NCI-H146 (cell line): ENCODE data around the gene CISD1.

ENCODE experiments used
- DNase-seq: peaks from one replicate; lab custom pipeline; 2025; lab: John Stamatoyannopoulos, UW

Gene CISD1

GRCh38 chr10:58266003-58266825 is 2.7 kb upstream of the CISD1 start:
- peak; percentile 16 for DNase-seq

- DNase-seq, result peak; percentile 52
These were observed 1.9 kb upstream of the CISD1 start for GRCh38 chr10:58266826-58267712.

GRCh38 chr10:58267713-58268453 is 1.1 kb upstream of the CISD1 start, which contains the start of gene IPMK:
IPMK (minus strand) TSS chr10:58267894; CDS start chr10:58267611, 283 bp downstream.
- DNase-seq, result peak; percentile 87

GRCh38 chr10:58268454-58268945 is 462 bp upstream of the CISD1 start:
- no peak for DNase-seq

GRCh38 chr10:58269782-58270290 is 874 bp downstream of the CISD1 start:
- DNase-seq, result no peak

GRCh38 chr10:58275261-58275660 is 6.3 kb downstream of the CISD1 start:
- DNase-seq, result no peak

- DNase-seq, result no peak
These were observed 6.9 kb downstream of the CISD1 start for GRCh38 chr10:58275908-58276307.

GRCh38 chr10:58278274-58278961 is 9.5 kb downstream of the CISD1 start:
- DNase-seq, result no peak

- DNase-seq, result no peak
These were observed 10.0 kb downstream of the CISD1 start for GRCh38 chr10:58278962-58279307.

GRCh38 chr10:58280477-58280876 is 11.5 kb downstream of the CISD1 start:
- no peak for DNase-seq

GRCh38 chr10:58281092-58281752 is 12.3 kb downstream of the CISD1 start:
- DNase-seq, result no peak

- DNase-seq, result no peak
These were observed 13.7 kb downstream of the CISD1 start for GRCh38 chr10:58282615-58283014.

- DNase-seq, result peak; percentile 50
These were observed 22.7 kb downstream of the CISD1 start for GRCh38 chr10:58291538-58292174.

GRCh38 chr10:58293989-58294388 is 25.0 kb downstream of the CISD1 start:
- DNase-seq, result no peak

- DNase-seq, result peak; percentile 67
These were observed 30.6 kb downstream of the CISD1 start for GRCh38 chr10:58299580-58299979.

- DNase-seq, result peak; percentile 56
These were observed 31.7 kb downstream of the CISD1 start for GRCh38 chr10:58300676-58301075.

- no peak for DNase-seq
These were observed 33.3 kb downstream of the CISD1 start for GRCh38 chr10:58302254-58302653.

GRCh38 chr10:58304099-58304633 is 35.2 kb downstream of the CISD1 start:
- no peak for DNase-seq

GRCh38 chr10:58305821-58306220 is 36.9 kb downstream of the CISD1 start:
- DNase-seq, result peak; percentile 92

- no peak for DNase-seq
These were observed 38.7 kb downstream of the CISD1 start for GRCh38 chr10:58307676-58308075.
